PC-3 (cell line): ENCODE results near the gene ELP5. TPM values are rescaled to one million over a fixed set of nuclear protein-coding genes. Genes with fewer than 3 reads are reported as not detected.

Experiments used
- ATAC-seq: fragments of 200-7000 bp; cut with Tn5 transposase; 2 replicates; pipeline ENCODE4 v1.9.1; 2020; ENCODE audit warnings: mild to moderate bottlenecking, moderate library complexity
- BruUV-seq: library from RNA; stranded (reverse); fragments of 400-500 nt; replicated peaks from 2 replicates; lab custom pipeline; 2021; lab: Mats Ljungman, UMichigan
- CTCF ChIA-PET: fragments of 300-600 bp; sonication (Branson Sonifier 250); formaldehyde crosslinking; loops from one replicate; lab custom pipeline; 2022; ENCODE audit warnings: antibody characterized with exemption; lab: Charles Lee
- POLR2A ChIA-PET: fragments of 300-600 bp; sonication (Branson Sonifier 250); formaldehyde crosslinking; loops from one replicate; lab custom pipeline; 2022; ENCODE audit warnings: antibody characterized with exemption; ENCODE audit not compliant: unreplicated experiment; lab: Charles Lee
- DNase-seq: peaks from one replicate; pipeline ENCODE4 v3.0.0-alpha.2; 2015
- H2AFZ ChIP-seq: fragments of 300-600 bp; sonication (generic); 2 replicates; pipeline ENCODE4 v1.6.0; 2016; ENCODE audit warnings: antibody characterized with exemption, low read length
- H3F3A ChIP-seq: fragments of 300-600 bp; sonication (generic); one replicate; pipeline ENCODE4 v1.6.0; 2017; ENCODE audit warnings: antibody characterized with exemption, low read length, control low read depth, mild to moderate bottlenecking; ENCODE audit not compliant: unreplicated experiment
- H3K27ac ChIP-seq: fragments of 300-600 bp; sonication (generic); 2 replicates; pipeline ENCODE4 v1.5.1; 2016; ENCODE audit warnings: mild to moderate bottlenecking, low read length
- H3K27me3 ChIP-seq: fragments of 300-600 bp; sonication (generic); 2 replicates; pipeline ENCODE4 v1.6.1; 2016; ENCODE audit warnings: low read length, mixed read lengths
- H3K36me3 ChIP-seq: fragments of 300-600 bp; sonication (generic); 2 replicates; pipeline ENCODE4 v1.6.1; 2016; ENCODE audit warnings: low read depth, mixed run types, low read length, mixed read lengths
- H3K4me1 ChIP-seq: fragments of 300-600 bp; sonication (generic); 2 replicates; pipeline ENCODE4 v1.5.1; 2016; ENCODE audit warnings: low read length; ENCODE audit not compliant: insufficient read depth
- H3K4me2 ChIP-seq: fragments of 300-600 bp; sonication (generic); 2 replicates; pipeline ENCODE4 v1.6.0; 2016; ENCODE audit warnings: low read length
- H3K4me3 ChIP-seq: fragments of 300-600 bp; sonication (generic); 2 replicates; pipeline ENCODE4 v1.5.1; 2016; ENCODE audit warnings: mild to moderate bottlenecking, low read length, mixed read lengths
- H3K79me2 ChIP-seq: fragments of 300-600 bp; sonication (generic); 2 replicates; pipeline ENCODE4 v1.6.1; 2017; ENCODE audit warnings: low read length, mixed read lengths
- H3K9ac ChIP-seq: fragments of 300-600 bp; sonication (generic); 2 replicates; pipeline ENCODE4 v1.6.0; 2016; ENCODE audit warnings: mild to moderate bottlenecking, low read length
- H3K9me2 ChIP-seq: fragments of 300-600 bp; sonication (generic); replicated peaks from 2 replicates; pipeline ENCODE4 v1.6.1; 2016; ENCODE audit warnings: mixed run types, low read length, mixed read lengths
- H3K9me3 ChIP-seq: fragments of 300-600 bp; sonication (generic); 2 replicates; pipeline ENCODE4 v1.6.1; 2016; ENCODE audit warnings: low read length, mixed read lengths
- H4K20me1 ChIP-seq: fragments of 300-600 bp; sonication (generic); 2 replicates; pipeline ENCODE4 v1.6.1; 2016; ENCODE audit warnings: low read length, mixed read lengths
- CTCF ChIP-seq: fragments of 300-600 bp; sonication (generic); conservative IDR thresholded peaks from 2 replicates; pipeline ENCODE4 v1.5.1; 2017; ENCODE audit warnings: antibody characterized with exemption, low read depth, mild to moderate bottlenecking, low read length
- EZH2 ChIP-seq: fragments of 300-600 bp; sonication (generic); IDR thresholded peaks from one replicate; pipeline ENCODE4 v1.6.1; 2017; ENCODE audit warnings: antibody characterized with exemption, mild to moderate bottlenecking, low read length; ENCODE audit not compliant: unreplicated experiment
- EZH2phosphoT487 ChIP-seq: fragments of 300-600 bp; sonication (generic); IDR thresholded peaks from 2 replicates; pipeline ENCODE4 v1.6.1; 2018; ENCODE audit warnings: mild to moderate bottlenecking, antibody characterized with exemption, low read length, borderline replicate concordance
- intact Hi-C: fragments of 100-400 bp; cut with micrococcal nuclease; formaldehyde crosslinking; loops from 2 replicates; pipeline ENCODE4 v1.9.0; 2023
- total RNA-seq: library from RNA; depleted of rRNA; stranded (reverse); fragments of >200 nt; gene quantifications from 2 replicates; pipeline ENCODE4 v1.2.3, GENCODE V29; 2014

Gene ELP5
- total RNA-seq, 1 experiment from 2014 or later, result 67.5 TPM

GRCh38 chr17:7289256-7290032 is 37.4 kb downstream of the ELP5 start:
- Histone ChIP-seq H3K36me3 (no peaks in the 10 kb centered on the region), H3K4me1 (no peaks in the 10 kb centered on the region), H2AFZ (no peak overlapping the region), H3K4me2 (no peak overlapping the region), H3K79me2 (no peaks in the 10 kb centered on the region), H3K4me3 (no peak overlapping the region), H3K9me3 (no peaks in the 10 kb centered on the region), H3K27ac (no peak overlapping the region), H3F3A (no peaks in the 10 kb centered on the region), H3K9me2 (no peaks in the 10 kb centered on the region), H3K9ac (no peak overlapping the region), H4K20me1 (no peaks in the 10 kb centered on the region), H3K27me3 (no peaks in the 10 kb centered on the region)
- ATAC-seq (no peak), DNase-seq (no peak)
- TF ChIP-seq EZH2phosphoT487, result no peak
- intact Hi-C loops, result no loop called here
- ChIA-PET CTCF (no interaction called here), POLR2A (interaction anchor here (0.5 kb wide), 1 partner anchor 68 kb away, joined by 3 read pairs; no protein-coding TSS in a partner anchor)
- no TSS peak for BruUV-seq

GRCh38 chr17:7290166-7290565 is 38.2 kb downstream of the ELP5 start:
- H4K20me1 ChIP-seq, result no peaks in the 10 kb centered on the region
- no peaks in the 10 kb centered on the region for H3K36me3 ChIP-seq
- TF ChIP-seq EZH2 (no peak), CTCF (no peak), EZH2phosphoT487 (no peak)
- no peaks in the 10 kb centered on the region for H3K9me2 ChIP-seq
- no peaks in the 10 kb centered on the region for H3K79me2 ChIP-seq
- H3K4me2 ChIP-seq, result no peak overlapping the region
- DNase-seq (no peak), ATAC-seq (no peak)
- H2AFZ ChIP-seq, result no peak overlapping the region
- H3K9ac ChIP-seq, result no peak overlapping the region
- H3K4me1 ChIP-seq, result peaks cover 3% of the 10 kb centered on the region; the same call in 1 of the 2 replicates
- no peaks in the 10 kb centered on the region for H3K9me3 ChIP-seq
- CTCF ChIA-PET, result no interaction called here
- no peak overlapping the region for H3K27ac ChIP-seq
- H3K4me3 ChIP-seq, result no peak overlapping the region
- H3F3A ChIP-seq, result no peaks in the 10 kb centered on the region
- no TSS peak for BruUV-seq
- intact Hi-C loops, result no loop called here
- H3K27me3 ChIP-seq, result no peaks in the 10 kb centered on the region
- POLR2A ChIA-PET, result interaction anchor here (0.5 kb wide), 1 partner anchor 69 kb away, joined by 3 read pairs; no protein-coding TSS in a partner anchor

GRCh38 chr17:7290685-7291084 is 38.7 kb downstream of the ELP5 start:
- H3K4me2 ChIP-seq, result no peak overlapping the region
- H3F3A ChIP-seq, result no peaks in the 10 kb centered on the region
- no peak overlapping the region for H3K9ac ChIP-seq
- CTCF ChIA-PET, result no interaction called here
- no peak for TF ChIP-seq EZH2phosphoT487
- H4K20me1 ChIP-seq, result no peaks in the 10 kb centered on the region
- DNase-seq, result no peak
- H3K4me3 ChIP-seq, result no peak overlapping the region
- POLR2A ChIA-PET, result no interaction called here
- H3K79me2 ChIP-seq, result no peaks in the 10 kb centered on the region
- H3K27me3 ChIP-seq, result no peaks in the 10 kb centered on the region
- H3K27ac ChIP-seq, result no peak overlapping the region
- H3K4me1 ChIP-seq, result peaks cover 3% of the 10 kb centered on the region; the same call in 1 of the 2 replicates
- ATAC-seq, result no peak
- H2AFZ ChIP-seq, result no peak overlapping the region
- no TSS peak for BruUV-seq
- no peaks in the 10 kb centered on the region for H3K9me3 ChIP-seq
- H3K36me3 ChIP-seq, result no peaks in the 10 kb centered on the region
- intact Hi-C loops, result no loop called here
- no peaks in the 10 kb centered on the region for H3K9me2 ChIP-seq
